ENCODE measurements around the gene ITIH1. TPM values are rescaled to one million over a fixed set of nuclear protein-coding genes. Genes with fewer than 3 reads are reported as not detected.

ITIH1 gene
- total and polyA plus RNA-seq, 2 experiments from 2014 or later: not detected

- peaks cover 5% of the 10 kb centered on the region for H3K4me1 Mint-ChIP-seq
- DNase-seq (ENCODE audit: low spot score) (no peak), ATAC-seq (no peak; the same call in 2 of the 3 replicates)
- Histone ChIP-seq H2AFZ (no peak overlapping the region), H3K4me1 (ENCODE audit: insufficient read depth) (no peaks in the 10 kb centered on the region), H3K79me2 (replicated peaks; ENCODE audit: insufficient read depth) (no peaks in the 10 kb centered on the region), H3K27me3 (ENCODE audit: insufficient read depth) (no peaks in the 10 kb centered on the region), H3K27ac (ENCODE audit: low read depth) (no peak overlapping the region), H3K4me3 (no peak overlapping the region), H3K36me3 (ENCODE audit: insufficient read depth) (no peaks in the 10 kb centered on the region), H3F3A (replicated peaks; ENCODE audit: low read depth) (no peaks in the 10 kb centered on the region), H3K4me2 (no peak overlapping the region), H3K9me2 (ENCODE audit: insufficient read depth) (no peaks in the 10 kb centered on the region), H4K20me1 (replicated peaks; ENCODE audit: insufficient read depth) (no peaks in the 10 kb centered on the region)
- peaks cover 6% of the 10 kb centered on the region for H3K27me3 Mint-ChIP-seq (ENCODE audit: insufficient read depth, low read depth, poor library complexity)
- no peak overlapping the region for H3K4me3 Mint-ChIP-seq
- peaks cover 4% of the 10 kb centered on the region; the same call in 1 of the 3 replicates for H3K36me3 Mint-ChIP-seq (ENCODE audit: low read depth)
- TF ChIP-seq EZH2 (IDR thresholded peaks at IDR 0.05; ENCODE audit: low read depth, unreplicated experiment): no peak
- no peak for TF ChIP-seq CTCF (conservative IDR thresholded peaks at IDR 0.05; ENCODE audit: low read depth in 2 of 2)
- TF ChIP-seq EZH2phosphoT487 (IDR thresholded peaks at IDR 0.05; ENCODE audit: unreplicated experiment): no peak
- TF ChIP-seq POLR2AphosphoS5 (IDR thresholded peaks at IDR 0.05; ENCODE audit: low read depth): no peak
- no peak for TF ChIP-seq NANOG (IDR thresholded peaks at IDR 0.05; ENCODE audit: borderline replicate concordance)
- TF ChIP-seq ZNF462 (CRISPR knock-in tag; IDR thresholded peaks at IDR 0.05): no peak
- TF ChIP-seq JUNB (IDR thresholded peaks at IDR 0.05; ENCODE audit: unreplicated experiment): no peak
- H3K27ac Mint-ChIP-seq: no peak overlapping the region
- H3K9me3 Mint-ChIP-seq: no peaks in the 10 kb centered on the region
Observed at GRCh38 chr3:52827441-52827840, 50.0 kb downstream of the ITIH1 start.
